Lower leg skin (tissue), 4 donors: Measurements from ENCODE around the gene CD151. TPM values are rescaled to one million over a fixed set of nuclear protein-coding genes. Genes with fewer than 3 reads are reported as not detected.

Experiments used
- DNase-seq, 2 donors: peaks; one replicate each; pipeline ENCODE4 v3.0.0-alpha.2; 2019; ENCODE audit warnings: low spot score in 2 of 2
- H3K4me3 ChIP-seq: fragments of 200-600 bp; sonication (generic); 2 replicates; pipeline ENCODE4 v1.5.1; 2017; ENCODE audit warnings: mild to moderate bottlenecking, low read depth; ENCODE audit not compliant: poor library complexity, severe bottlenecking
- CTCF ChIP-seq, 3 donors: fragments of 450-650 bp; IDR thresholded peaks; one replicate each; pipeline ENCODE4 v1.5.1; 2016; ENCODE audit warnings: antibody characterized with exemption in 3 of 3, mild to moderate bottlenecking in 3 of 3, moderate library complexity in 2 of 3
- POLR2A ChIP-seq, 2 donors: fragments of 450-650 bp; IDR thresholded peaks; one replicate each; pipeline ENCODE4 v1.6.1; 2016 to 2017; ENCODE audit warnings: antibody characterized with exemption in 2 of 2, mild to moderate bottlenecking in 1 of 2, moderate library complexity in 1 of 2
- WGBS, 2 donors: methylation state at CpG; one replicate each; pipeline ENCODE4 v1.1.5; 2018; 5-methylcytosine and 5-hydroxymethylcytosine counted together
- intact Hi-C: fragments of 100-400 bp; cut with DNase I; formaldehyde crosslinking; loops from one replicate; pipeline ENCODE4 v1.15.0; 2023; ENCODE audit warnings: low total_unique reads
- total RNA-seq, 4 donors: library from RNA; depleted of rRNA; stranded (reverse); fragments of >200 nt; gene quantifications; one replicate each; pipeline ENCODE4 v1.1.0, GENCODE V29; 2016

CD151 gene
- total RNA-seq, 4 donors from 2014 or later, result 124 to 186 (median 157) TPM

DNA sequence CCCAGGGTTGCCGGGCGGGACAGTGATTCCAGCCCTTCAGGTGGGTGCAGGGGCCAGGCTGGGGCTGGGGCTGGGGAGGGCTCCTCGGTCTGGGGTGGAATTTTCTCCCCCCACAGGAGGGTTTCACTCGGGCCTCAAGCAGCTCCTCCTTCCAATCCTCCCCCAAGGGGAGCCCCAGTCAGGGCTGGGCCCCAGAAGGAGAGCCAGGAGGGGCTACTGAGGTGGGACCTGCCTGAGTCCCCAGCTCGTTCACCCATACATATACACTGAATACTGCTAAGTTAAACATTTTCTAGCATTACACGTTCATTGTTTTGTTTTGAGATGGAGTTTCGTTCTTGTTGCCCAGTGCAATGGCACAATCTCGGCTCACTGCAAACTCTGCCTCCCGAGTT lies 6.5 kb upstream of the CD151 start:
- intact Hi-C loops, result no loop called here
- no peak overlapping the region for H3K4me3 ChIP-seq
- no peak for DNase-seq
- TF ChIP-seq POLR2A (IDR thresholded peaks at IDR 0.05) (no peak), CTCF (IDR thresholded peaks at IDR 0.05) (no peak)
- 81 to 83% methylated on average over 9 of the region's 9 CpGs for WGBS, 2 donors

DNA sequence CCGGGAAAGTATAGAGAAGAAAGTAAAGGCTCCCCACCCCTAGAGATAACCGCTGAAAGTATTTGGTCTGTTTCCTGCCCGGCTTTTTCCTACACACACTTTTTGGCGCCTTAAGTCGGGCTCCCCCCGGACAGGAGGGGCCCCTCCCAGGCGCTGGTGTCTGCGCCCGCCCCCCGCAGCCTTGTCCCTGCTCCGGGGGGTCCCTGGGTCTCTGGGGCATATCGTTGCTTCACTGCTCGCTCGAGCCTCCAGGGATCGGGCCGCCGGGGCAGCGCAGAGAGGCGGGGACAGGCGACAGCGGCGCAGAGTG lies 6.0 kb upstream of the CD151 start:
- DNase-seq, result no peak
- TF ChIP-seq CTCF (IDR thresholded peaks at IDR 0.05) (no peak), POLR2A (IDR thresholded peaks at IDR 0.05) (no peak)
- 4 to 6% methylated on average over 15 to 22 of the region's 22 CpGs for WGBS, 2 donors
- intact Hi-C loops, result no loop called here
- H3K4me3 ChIP-seq, result no peak overlapping the region

- no peak for DNase-seq
- 5 to 27% methylated on average over 14 to 44 of the region's 66 CpGs for WGBS, 2 donors
- no peak overlapping the region for H3K4me3 ChIP-seq
- intact Hi-C loops, result no loop called here
- no peak for TF ChIP-seq CTCF (IDR thresholded peaks at IDR 0.05)
Measured at GRCh38 chr11:827146-827896, 5.4 kb upstream of the CD151 start.

GRCh38 chr11:827897-828192 lies 4.9 kb upstream of the CD151 start, which contains the start of gene CRACR2B:
TSS of gene CRACR2B (plus strand) at chr11:827919. CDS start at chr11:828608, 689 bp downstream.
- no peak within 1 kb of the TSS for H3K4me3 ChIP-seq
- DNase-seq, result no peak
- 50 to 60% methylated on average over 5 of the region's 5 CpGs for WGBS, 2 donors
- intact Hi-C loops, result no loop called here
- no peak for TF ChIP-seq CTCF (IDR thresholded peaks at IDR 0.05)
- no peak for TF ChIP-seq POLR2A (IDR thresholded peaks at IDR 0.05)

GRCh38 chr11:828506-829175 lies 4.1 kb upstream of the CD151 start:
- no peak overlapping the region for H3K4me3 ChIP-seq
- TF ChIP-seq CTCF (IDR thresholded peaks at IDR 0.05) (no peak), POLR2A (IDR thresholded peaks at IDR 0.05) (no peak)
- intact Hi-C loops, result no loop called here
- WGBS, 2 donors, result 57 to 75% methylated on average over 12 to 18 of the region's 21 CpGs
- DNase-seq, result no peak
